WTC11 (cell line): ENCODE results near the gene GPR15LG. TPM values are rescaled to one million over a fixed set of nuclear protein-coding genes. Genes with fewer than 3 reads are reported as not detected.

ENCODE experiments used
- ATAC-seq: fragments of 200-7000 bp; cut with Tn5 transposase; 2 replicates; pipeline ENCODE4 v1.10.0; 2021; ENCODE audit warnings: mild to moderate bottlenecking, moderate library complexity
- CTCF ChIA-PET: fragments of 300-600 bp; sonication (Branson Sonifier 250); formaldehyde crosslinking; loops from one replicate; lab custom pipeline; 2021; ENCODE audit warnings: antibody characterized with exemption; lab: Charles Lee
- POLR2A ChIA-PET: fragments of 350-600 bp; sonication (Branson Sonifier 250); formaldehyde crosslinking; loops from one replicate; lab custom pipeline; 2021; ENCODE audit warnings: antibody characterized with exemption; lab: Charles Lee
- DNase-seq: peaks from one replicate; pipeline ENCODE4 v3.0.0; 2021; ENCODE audit warnings: low spot score
- H3K27ac Mint-ChIP-seq: 2 replicates; pipeline ENCODE4 v1.8.0; 2021; ENCODE audit warnings: mixed read lengths
- H3K27me3 Mint-ChIP-seq: 2 replicates; pipeline ENCODE4 v1.8.0; 2021; ENCODE audit warnings: low read depth, mild to moderate bottlenecking, moderate library complexity, mixed read lengths
- H3K36me3 Mint-ChIP-seq: 2 replicates; pipeline ENCODE4 v1.8.0; 2021; ENCODE audit warnings: mixed read lengths
- H3K4me1 Mint-ChIP-seq: 2 replicates; pipeline ENCODE4 v1.8.0; 2022; ENCODE audit warnings: mixed read lengths
- H3K4me3 Mint-ChIP-seq: 2 replicates; pipeline ENCODE4 v1.8.0; 2021; ENCODE audit warnings: mild to moderate bottlenecking, moderate library complexity, mixed read lengths
- H3K9me3 Mint-ChIP-seq: 2 replicates; pipeline ENCODE4 v1.8.0; 2021; ENCODE audit warnings: mixed read lengths
- ARID4B ChIP-seq: sonication (generic); formaldehyde crosslinking; IDR thresholded peaks from 2 replicates; pipeline ENCODE4 v1.8.0; 2023; ENCODE audit warnings: missing genetic modification reagents, mild to moderate bottlenecking, borderline replicate concordance
- CBFB ChIP-seq: sonication (generic); formaldehyde crosslinking; IDR thresholded peaks from 2 replicates; pipeline ENCODE4 v1.8.1; 2022; ENCODE audit warnings: mild to moderate bottlenecking, low read depth, missing genetic modification reagents
- CREB1 ChIP-seq: sonication (generic); formaldehyde crosslinking; IDR thresholded peaks from 2 replicates; pipeline ENCODE4 v1.8.0; 2023; ENCODE audit warnings: mild to moderate bottlenecking, missing genetic modification reagents
- E2F5 ChIP-seq: sonication (generic); formaldehyde crosslinking; IDR thresholded peaks from 2 replicates; pipeline ENCODE4 v1.8.1; 2022; ENCODE audit warnings: mild to moderate bottlenecking, moderate library complexity, missing genetic modification reagents
- FOXJ3 ChIP-seq: sonication (generic); formaldehyde crosslinking; IDR thresholded peaks from 2 replicates; pipeline ENCODE4 v1.9.0; 2021; ENCODE audit warnings: missing genetic modification reagents, mild to moderate bottlenecking, borderline replicate concordance
- FOXP1 ChIP-seq: sonication (generic); formaldehyde crosslinking; IDR thresholded peaks from 2 replicates; pipeline ENCODE4 v1.8.0; 2022; ENCODE audit warnings: missing genetic modification reagents, mild to moderate bottlenecking, moderate library complexity, borderline replicate concordance
- JUN ChIP-seq: sonication (generic); formaldehyde crosslinking; IDR thresholded peaks from 2 replicates; pipeline ENCODE4 v1.8.0; 2023; ENCODE audit warnings: mild to moderate bottlenecking, missing genetic modification reagents
- MYBL2 ChIP-seq: sonication (generic); formaldehyde crosslinking; IDR thresholded peaks from 2 replicates; pipeline ENCODE4 v1.8.1; 2023; ENCODE audit warnings: mild to moderate bottlenecking, moderate library complexity, missing genetic modification reagents
- NFATC4 ChIP-seq: fragments of 250-450 bp; sonication (Bioruptor Pico); IDR thresholded peaks from 2 replicates; pipeline ENCODE4 v1.9.0; 2021; ENCODE audit warnings: mild to moderate bottlenecking
- NR1H2 ChIP-seq: sonication (generic); formaldehyde crosslinking; IDR thresholded peaks from 2 replicates; pipeline ENCODE4 v1.9.0; 2021; ENCODE audit warnings: mild to moderate bottlenecking, moderate library complexity, missing genetic modification reagents
- RORB ChIP-seq: fragments of 250-450 bp; sonication (Bioruptor Pico); IDR thresholded peaks from 2 replicates; pipeline ENCODE4 v1.9.0; 2021; ENCODE audit warnings: mild to moderate bottlenecking
- SOX15 ChIP-seq: fragments of 250-450 bp; sonication (Bioruptor Pico); IDR thresholded peaks from 2 replicates; pipeline ENCODE4 v1.9.0; 2021; ENCODE audit warnings: mild to moderate bottlenecking
- TEAD4 ChIP-seq: sonication (generic); formaldehyde crosslinking; IDR thresholded peaks from 2 replicates; pipeline ENCODE4 v1.8.0; 2022; ENCODE audit warnings: mild to moderate bottlenecking, missing genetic modification reagents
- TP53 ChIP-seq: sonication (generic); formaldehyde crosslinking; IDR thresholded peaks from 2 replicates; pipeline ENCODE4 v1.8.1; 2023; ENCODE audit warnings: mild to moderate bottlenecking, missing genetic modification reagents
- ZNF138 ChIP-seq: sonication (generic); formaldehyde crosslinking; conservative IDR thresholded peaks from 2 replicates; pipeline ENCODE4 v1.8.1; 2022; ENCODE audit warnings: mild to moderate bottlenecking, moderate library complexity, missing genetic modification reagents
- ZNF317 ChIP-seq: sonication (generic); formaldehyde crosslinking; IDR thresholded peaks from 2 replicates; pipeline ENCODE4 v1.8.1; 2023; ENCODE audit warnings: low read depth, mild to moderate bottlenecking, moderate library complexity, missing genetic modification reagents, borderline replicate concordance
- ZNF416 ChIP-seq: fragments of 250-450 bp; sonication (Bioruptor Pico); IDR thresholded peaks from 2 replicates; pipeline ENCODE4 v1.9.0; 2021; ENCODE audit warnings: mild to moderate bottlenecking, inconsistent platforms
- ZNF423 ChIP-seq: fragments of 250-450 bp; sonication (Bioruptor Pico); IDR thresholded peaks from 2 replicates; pipeline ENCODE4 v2.1.2; 2022; ENCODE audit warnings: mild to moderate bottlenecking, moderate library complexity
- ZNF671 ChIP-seq: fragments of 250-450 bp; sonication (Bioruptor Pico); IDR thresholded peaks from 2 replicates; pipeline ENCODE4 v1.8.0; 2021; ENCODE audit warnings: mild to moderate bottlenecking
- total RNA-seq: library from RNA; stranded (reverse); gene quantifications from 3 replicates; pipeline ENCODE4 v1.2.3, GENCODE V29; 2021
- TF ChIP-seq, protein P1 (sequence below): sonication (generic); formaldehyde crosslinking; IDR thresholded peaks from 2 replicates; pipeline ENCODE4 v1.8.1; 2023; ENCODE audit warnings: mild to moderate bottlenecking, missing genetic modification reagents, borderline replicate concordance
- TF ChIP-seq, protein P2 (sequence below): fragments of 250-450 bp; sonication (Bioruptor Pico); IDR thresholded peaks from 2 replicates; pipeline ENCODE4 v1.9.0; 2021; ENCODE audit warnings: mild to moderate bottlenecking

GPR15LG gene
- total RNA-seq, 1 experiment from 2014 or later = not detected

GRCh38 chr10:84198206-84198915 lies 24.8 kb downstream of the GPR15LG start:
- H3K36me3 Mint-ChIP-seq = no peaks in the 10 kb centered on the region
- no peak for TF ChIP-seq SOX15
- no peak for TF ChIP-seq CREB1 (CRISPR knock-in tag)
- no peak for TF ChIP-seq E2F5
- no peak for TF ChIP-seq ZNF423
- no peak for TF ChIP-seq NFATC4
- TF ChIP-seq ZNF317 = no peak
- TF ChIP-seq, protein P1, sequence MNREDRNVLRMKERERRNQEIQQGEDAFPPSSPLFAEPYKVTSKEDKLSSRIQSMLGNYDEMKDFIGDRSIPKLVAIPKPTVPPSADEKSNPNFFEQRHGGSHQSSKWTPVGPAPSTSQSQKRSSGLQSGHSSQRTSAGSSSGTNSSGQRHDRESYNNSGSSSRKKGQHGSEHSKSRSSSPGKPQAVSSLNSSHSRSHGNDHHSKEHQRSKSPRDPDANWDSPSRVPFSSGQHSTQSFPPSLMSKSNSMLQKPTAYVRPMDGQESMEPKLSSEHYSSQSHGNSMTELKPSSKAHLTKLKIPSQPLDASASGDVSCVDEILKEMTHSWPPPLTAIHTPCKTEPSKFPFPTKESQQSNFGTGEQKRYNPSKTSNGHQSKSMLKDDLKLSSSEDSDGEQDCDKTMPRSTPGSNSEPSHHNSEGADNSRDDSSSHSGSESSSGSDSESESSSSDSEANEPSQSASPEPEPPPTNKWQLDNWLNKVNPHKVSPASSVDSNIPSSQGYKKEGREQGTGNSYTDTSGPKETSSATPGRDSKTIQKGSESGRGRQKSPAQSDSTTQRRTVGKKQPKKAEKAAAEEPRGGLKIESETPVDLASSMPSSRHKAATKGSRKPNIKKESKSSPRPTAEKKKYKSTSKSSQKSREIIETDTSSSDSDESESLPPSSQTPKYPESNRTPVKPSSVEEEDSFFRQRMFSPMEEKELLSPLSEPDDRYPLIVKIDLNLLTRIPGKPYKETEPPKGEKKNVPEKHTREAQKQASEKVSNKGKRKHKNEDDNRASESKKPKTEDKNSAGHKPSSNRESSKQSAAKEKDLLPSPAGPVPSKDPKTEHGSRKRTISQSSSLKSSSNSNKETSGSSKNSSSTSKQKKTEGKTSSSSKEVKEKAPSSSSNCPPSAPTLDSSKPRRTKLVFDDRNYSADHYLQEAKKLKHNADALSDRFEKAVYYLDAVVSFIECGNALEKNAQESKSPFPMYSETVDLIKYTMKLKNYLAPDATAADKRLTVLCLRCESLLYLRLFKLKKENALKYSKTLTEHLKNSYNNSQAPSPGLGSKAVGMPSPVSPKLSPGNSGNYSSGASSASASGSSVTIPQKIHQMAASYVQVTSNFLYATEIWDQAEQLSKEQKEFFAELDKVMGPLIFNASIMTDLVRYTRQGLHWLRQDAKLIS (CRISPR knock-in tag) = no peak
- no peak for TF ChIP-seq CBFB (CRISPR knock-in tag)
- no peak for TF ChIP-seq NR1H2
- no peak for TF ChIP-seq ZNF671 (CRISPR knock-in tag)
- H3K9me3 Mint-ChIP-seq = no peaks in the 10 kb centered on the region
- POLR2A ChIA-PET = no interaction called here
- CTCF ChIA-PET = interaction anchor here (0.6 to 1.7 kb wide), 2 partner anchors 50 to 176 kb away, joined by 3 to 7 read pairs; no protein-coding TSS in a partner anchor
- H3K27ac Mint-ChIP-seq = no peak overlapping the region; the same call in 1 of the 2 replicates
- peaks cover 41% of the 10 kb centered on the region for H3K27me3 Mint-ChIP-seq
- DNase-seq (no peak), ATAC-seq (no peak)
- H3K4me1 Mint-ChIP-seq = peaks cover 9% of the 10 kb centered on the region; the same call in 1 of the 2 replicates
- H3K4me3 Mint-ChIP-seq = no peak overlapping the region

GRCh38 chr10:84200537-84201243 lies 27.1 kb downstream of the GPR15LG start:
- CTCF ChIA-PET = interaction anchor here (1.0 to 9.2 kb wide), 5 partner anchors 14 to 141 kb away, joined by 4 to 75 read pairs (median 6); no protein-coding TSS in a partner anchor
- TF ChIP-seq E2F5 (no peak), NFATC4 (no peak), SOX15 (no peak), MYBL2 (CRISPR knock-in tag) (no peak), TEAD4 (no peak), ARID4B (no peak), JUN (no peak), TP53 (no peak), ZNF416 (CRISPR knock-in tag) (no peak), RORB (CRISPR knock-in tag) (no peak), FOXJ3 (CRISPR knock-in tag) (no peak), CBFB (CRISPR knock-in tag) (no peak), ZNF138 (CRISPR knock-in tag) (no peak), FOXP1 (CRISPR knock-in tag) (no peak)
- TF ChIP-seq, protein P2, sequence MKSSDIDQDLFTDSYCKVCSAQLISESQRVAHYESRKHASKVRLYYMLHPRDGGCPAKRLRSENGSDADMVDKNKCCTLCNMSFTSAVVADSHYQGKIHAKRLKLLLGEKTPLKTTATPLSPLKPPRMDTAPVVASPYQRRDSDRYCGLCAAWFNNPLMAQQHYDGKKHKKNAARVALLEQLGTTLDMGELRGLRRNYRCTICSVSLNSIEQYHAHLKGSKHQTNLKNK = no peak

More at GRCh38 chr10:84200537-84201243, 27.1 kb downstream of the GPR15LG start:
- POLR2A ChIA-PET = no interaction called here
- Mint-ChIP-seq H3K36me3 (no peaks in the 10 kb centered on the region), H3K9me3 (no peaks in the 10 kb centered on the region), H3K4me1 (peaks cover 5% of the 10 kb centered on the region; the same call in 1 of the 2 replicates), H3K4me3 (no peak overlapping the region), H3K27ac (no peak overlapping the region), H3K27me3 (peaks cover 20% of the 10 kb centered on the region)
- DNase-seq = no peak
- no peak for ATAC-seq
